Hepatic stellate cell (primary cell): ENCODE results near the gene FAM98C.
A peak's percentile ranks its signal among the peaks of the same experiment; 100 is the strongest.
"Not testable (repeated sequence)": the region's sequence is repeated elsewhere in the genome, so short reads cannot be mapped to it uniquely, and the experiment has no call there.

ENCODE experiments used
- DNase-seq: peaks from one replicate; pipeline ENCODE4 v3.0.0; 2011; ENCODE audit warnings: low spot score

FAM98C gene

GRCh38 chr19:38402967-38403674 is at the start of gene FAM98C:
TSS of gene FAM98C (plus strand) at chr19:38403093. CDS start at chr19:38403154, 61 bp downstream.
- DNase-seq, result peak; percentile 100

- no peak for DNase-seq
Measured at GRCh38 chr19:38355728-38356725, 46.9 kb upstream of the FAM98C start.

- DNase-seq, result no peak
Measured at GRCh38 chr19:38358071-38358470, 44.8 kb upstream of the FAM98C start.

- no peak for DNase-seq
Measured at GRCh38 chr19:38359242-38360021, 43.5 kb upstream of the FAM98C start.

- no peak for DNase-seq
Measured at GRCh38 chr19:38360351-38360750, 42.5 kb upstream of the FAM98C start.

GRCh38 chr19:38360839-38361631 is 41.9 kb upstream of the FAM98C start:
- DNase-seq, result no peak

- peak; percentile 89 for DNase-seq
Measured at GRCh38 chr19:38361633-38362075, 41.2 kb upstream of the FAM98C start.

- DNase-seq, result peak; percentile 82
Measured at GRCh38 chr19:38362076-38362945, 40.6 kb upstream of the FAM98C start.

- DNase-seq, result not testable (repeated sequence)
Measured at GRCh38 chr19:38362946-38363688, 39.8 kb upstream of the FAM98C start.

GRCh38 chr19:38367041-38367440 is 35.9 kb upstream of the FAM98C start:
- no peak for DNase-seq

- no peak for DNase-seq
Measured at GRCh38 chr19:38369584-38369983, 33.3 kb upstream of the FAM98C start.

- no peak for DNase-seq
Measured at GRCh38 chr19:38370299-38370698, 32.6 kb upstream of the FAM98C start.

- no peak for DNase-seq
Measured at GRCh38 chr19:38371081-38371480, 31.8 kb upstream of the FAM98C start.

- no peak for DNase-seq
Measured at GRCh38 chr19:38373907-38374331, 29.0 kb upstream of the FAM98C start.

- DNase-seq, result peak; percentile 98
Measured at GRCh38 chr19:38374332-38375097, 28.4 kb upstream of the FAM98C start, which contains the start of gene PSMD8. TSS of gene PSMD8 (plus strand) at chr19:38374571. CDS start at chr19:38374602, 31 bp downstream.

- no peak for DNase-seq
Measured at GRCh38 chr19:38375098-38375493, 27.8 kb upstream of the FAM98C start.

- DNase-seq, result peak; percentile 62
Measured at GRCh38 chr19:38375748-38376147, 27.1 kb upstream of the FAM98C start.

- no peak for DNase-seq
Measured at GRCh38 chr19:38376576-38376975, 26.3 kb upstream of the FAM98C start.

GRCh38 chr19:38377052-38377451 is 25.8 kb upstream of the FAM98C start:
- no peak for DNase-seq
